ENCODE data around the gene UBE2L6.
"Not testable (repeated sequence)": the region's sequence is repeated elsewhere in the genome, so short reads cannot be mapped to it uniquely, and the experiment has no call there.

UBE2L6 gene

DNA sequence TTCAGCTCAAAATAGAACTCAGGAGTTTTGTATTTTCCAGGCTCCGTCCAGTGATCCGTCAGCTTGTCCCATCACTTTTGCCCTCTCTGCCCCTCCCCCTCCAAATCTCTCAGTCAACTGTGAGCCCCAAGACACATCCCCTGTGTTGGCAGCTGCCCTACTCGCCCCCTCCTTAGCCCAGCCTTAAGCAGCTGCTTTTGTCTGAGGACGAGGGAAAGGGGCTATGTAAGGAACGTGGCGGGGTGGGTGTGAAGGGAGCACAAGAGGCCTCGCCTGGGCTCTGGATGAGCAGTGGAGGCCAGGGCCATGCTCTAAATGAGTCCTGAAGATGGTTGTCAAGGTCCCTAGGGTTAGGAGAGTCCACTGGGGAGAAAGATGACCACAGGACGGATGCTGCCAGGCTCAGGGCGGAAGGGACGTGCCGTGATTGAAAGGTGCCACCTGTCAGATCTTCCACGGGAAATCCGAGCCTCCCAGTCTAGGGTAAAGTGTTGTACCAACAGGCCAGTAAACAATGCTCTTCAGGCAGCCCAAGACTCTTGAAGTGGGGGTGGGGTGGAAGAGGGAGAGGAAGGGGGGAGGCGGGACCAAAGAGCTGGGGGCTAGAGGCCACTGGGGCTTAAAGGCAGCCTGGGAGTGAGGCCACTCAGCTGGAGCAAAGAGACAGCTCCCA is 30.4 kb downstream of the UBE2L6 start, which contains the start of gene SMTNL1:
TSS of gene SMTNL1 (plus strand) at position 649 of the 673 bp plus-strand sequence. CDS start 5,048 bp downstream, outside the sequence.
- in situ Hi-C loops (cut with HindIII; ENCODE audit: low pct_unique_long_range_greater_than_20kb, low sequenced_read_pairs), result no loop called here
- DNase-seq (ENCODE audit: low read depth in 1 of 2, low spot score in 1 of 2), result no peak
- no peak for TF ChIP-seq JUND (IDR thresholded peaks at IDR 0.05; ENCODE audit: low read depth)

DNA sequence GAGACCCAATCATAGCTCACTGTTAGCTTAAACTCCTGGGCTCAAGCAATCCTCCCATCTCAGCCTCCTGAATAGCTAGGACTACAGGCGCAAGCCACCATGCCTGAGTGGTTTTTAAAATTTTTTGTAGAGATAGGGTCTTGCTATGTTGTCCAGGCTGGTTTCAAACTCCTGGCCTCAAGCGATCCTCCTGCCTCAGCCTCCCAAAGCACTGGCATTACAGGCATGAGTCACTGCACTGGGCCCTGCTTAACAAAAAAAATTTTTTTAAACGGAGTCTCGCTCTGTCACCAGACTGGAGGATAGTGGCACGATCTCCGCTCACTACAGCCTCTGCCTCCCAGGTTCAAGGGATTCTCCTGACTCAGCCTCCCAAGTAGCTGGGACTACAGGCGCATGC is 33.0 kb downstream of the UBE2L6 start:
- DNase-seq (ENCODE audit: low read depth in 1 of 2, low spot score in 1 of 2); in situ Hi-C loops (cut with HindIII; ENCODE audit: low pct_unique_long_range_greater_than_20kb, low sequenced_read_pairs): not testable (repeated sequence)

GRCh38 chr11:57530596-57531507 is 36.6 kb downstream of the UBE2L6 start, which contains the start of gene TIMM10:
TSS of gene TIMM10 (minus strand) at chr11:57530754. CDS start at chr11:57530189, 565 bp downstream.
- DNase-seq (ENCODE audit: low read depth in 1 of 2, low spot score in 1 of 2), result peak; percentile 95 to 100
- TF ChIP-seq JUND (IDR thresholded peaks at IDR 0.05; ENCODE audit: low read depth), result no peak
- in situ Hi-C loops (cut with HindIII; ENCODE audit: low pct_unique_long_range_greater_than_20kb, low sequenced_read_pairs), result no loop called here

- no peak for DNase-seq (ENCODE audit: low read depth in 1 of 2, low spot score in 1 of 2)
- in situ Hi-C loops (cut with HindIII; ENCODE audit: low pct_unique_long_range_greater_than_20kb, low sequenced_read_pairs), result no loop called here
- TF ChIP-seq JUND (IDR thresholded peaks at IDR 0.05; ENCODE audit: low read depth), result no peak
Measured at GRCh38 chr11:57530215-57530595, 37.3 kb downstream of the UBE2L6 start.

DNA sequence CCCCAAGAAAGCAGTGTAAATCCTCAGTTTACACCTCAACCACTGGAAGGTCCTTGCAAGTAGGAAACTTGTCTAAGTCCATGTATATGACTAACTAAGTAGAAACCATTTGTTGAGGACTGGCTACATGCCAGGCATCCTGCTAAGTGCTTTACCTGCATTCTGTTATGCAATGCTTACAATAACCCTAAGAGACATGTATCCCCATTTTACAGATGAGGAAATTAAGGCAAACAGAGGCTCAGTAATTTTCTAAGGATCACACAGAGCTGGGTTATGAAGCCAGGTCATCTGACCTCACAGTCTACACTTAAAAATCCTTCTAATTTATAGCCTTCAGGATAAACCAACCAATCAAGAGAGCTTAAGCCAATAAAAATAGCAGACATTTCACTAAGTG is 38.5 kb downstream of the UBE2L6 start:
- TF ChIP-seq JUND (IDR thresholded peaks at IDR 0.05; ENCODE audit: low read depth), result no peak
- no peak for DNase-seq (ENCODE audit: low read depth in 1 of 2, low spot score in 1 of 2)
- in situ Hi-C loops (cut with HindIII; ENCODE audit: low pct_unique_long_range_greater_than_20kb, low sequenced_read_pairs), result no loop called here

- no peak for TF ChIP-seq JUND (IDR thresholded peaks at IDR 0.05; ENCODE audit: low read depth)
- in situ Hi-C loops (cut with HindIII; ENCODE audit: low pct_unique_long_range_greater_than_20kb, low sequenced_read_pairs), result no loop called here
- peak in 1 of 2 experiments; percentile 80 for DNase-seq (ENCODE audit: low read depth in 1 of 2, low spot score in 1 of 2)
Measured at GRCh38 chr11:57527056-57527631, 40.3 kb downstream of the UBE2L6 start.

GRCh38 chr11:57523419-57523818 is 44.1 kb downstream of the UBE2L6 start:
- TF ChIP-seq JUND (IDR thresholded peaks at IDR 0.05; ENCODE audit: low read depth), result no peak
- no peak for DNase-seq (ENCODE audit: low read depth in 1 of 2, low spot score in 1 of 2)
- in situ Hi-C loops (cut with HindIII; ENCODE audit: low pct_unique_long_range_greater_than_20kb, low sequenced_read_pairs), result no loop called here

DNA sequence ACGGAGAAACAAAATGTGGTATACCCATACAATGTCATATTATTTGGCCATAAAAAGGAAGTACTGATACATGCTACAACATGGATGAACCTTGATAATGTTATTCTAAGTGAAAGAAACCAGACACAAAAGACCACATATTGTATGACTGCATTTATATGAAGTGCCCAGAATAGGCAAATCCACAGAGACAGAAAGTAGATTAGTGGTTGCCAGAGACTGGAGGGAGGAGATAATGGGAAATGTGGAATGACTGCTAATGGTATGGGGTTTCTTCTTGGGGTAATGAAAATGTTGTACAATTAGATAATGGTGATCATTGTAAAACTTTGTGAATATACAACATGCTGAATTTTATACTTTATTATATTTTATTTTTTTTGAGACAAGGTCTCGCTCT is 46.4 kb downstream of the UBE2L6 start:
- TF ChIP-seq JUND (IDR thresholded peaks at IDR 0.05; ENCODE audit: low read depth), result no peak
- DNase-seq (ENCODE audit: low read depth in 1 of 2, low spot score in 1 of 2), result no peak
- in situ Hi-C loops (cut with HindIII; ENCODE audit: low pct_unique_long_range_greater_than_20kb, low sequenced_read_pairs), result no loop called here

- in situ Hi-C loops (cut with HindIII; ENCODE audit: low pct_unique_long_range_greater_than_20kb, low sequenced_read_pairs), result no loop called here
- no peak for DNase-seq (ENCODE audit: low read depth in 1 of 2, low spot score in 1 of 2)
- TF ChIP-seq JUND (IDR thresholded peaks at IDR 0.05; ENCODE audit: low read depth), result no peak
Measured at GRCh38 chr11:57516061-57516443, 51.4 kb downstream of the UBE2L6 start.

DNA sequence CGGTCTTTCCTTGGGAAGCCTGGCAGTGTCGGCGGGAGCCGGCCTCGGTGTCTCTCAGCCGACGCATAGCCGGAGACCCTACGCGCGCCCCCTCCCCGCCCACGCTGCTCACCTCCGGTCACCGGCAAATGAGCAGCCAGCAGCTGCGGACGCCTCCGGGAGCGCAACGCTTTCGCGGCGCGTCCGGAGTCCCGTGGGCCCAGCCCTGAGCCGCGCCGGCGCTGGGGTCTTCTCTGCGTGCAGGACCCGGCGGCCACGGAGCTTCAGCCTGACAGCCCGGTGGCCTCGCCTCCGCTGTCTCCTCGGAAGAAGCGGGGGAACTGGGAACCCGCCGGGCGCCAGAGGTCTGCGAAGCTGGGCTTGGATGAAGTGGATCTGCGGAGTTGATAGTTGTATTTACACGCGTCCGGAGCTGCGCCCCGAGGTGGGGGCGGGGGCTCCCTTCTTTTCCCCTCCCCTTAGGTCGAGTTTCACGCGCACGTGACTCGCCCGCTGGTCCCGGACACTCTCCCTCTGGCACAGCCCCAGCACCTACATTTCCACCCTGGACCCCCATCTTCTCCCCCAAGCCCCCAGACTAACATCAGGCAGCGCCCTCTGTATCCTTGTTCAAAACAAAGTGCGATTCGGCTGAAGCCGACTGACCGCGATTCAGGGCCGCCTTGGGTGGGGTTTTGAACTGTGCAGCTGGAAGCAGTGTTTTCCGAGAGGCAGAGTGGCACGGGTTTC is 52.0 kb downstream of the UBE2L6 start, which contains the start of gene SLC43A1:
TSS of gene SLC43A1 (minus strand) at position 371 of the 729 bp plus-strand sequence. CDS start 1,591 bp downstream, outside the sequence.
- in situ Hi-C loops (cut with HindIII; ENCODE audit: low pct_unique_long_range_greater_than_20kb, low sequenced_read_pairs), result no loop called here
- peak; percentile 40 to 73 for DNase-seq (ENCODE audit: low read depth in 1 of 2, low spot score in 1 of 2)
- TF ChIP-seq JUND (IDR thresholded peaks at IDR 0.05; ENCODE audit: low read depth), result no peak

- no peak for TF ChIP-seq JUND (IDR thresholded peaks at IDR 0.05; ENCODE audit: low read depth)
- DNase-seq (ENCODE audit: low read depth in 1 of 2, low spot score in 1 of 2), result no peak
- in situ Hi-C loops (cut with HindIII; ENCODE audit: low pct_unique_long_range_greater_than_20kb, low sequenced_read_pairs), result no loop called here
Measured at GRCh38 chr11:57514538-57515331, 52.7 kb downstream of the UBE2L6 start.
